GM12873 (cell line): Measurements from ENCODE around the gene AHNAK.

Source experiments
- CTCF ChIP-seq: IDR thresholded peaks from 2 replicates; pipeline ENCODE4 v1.5.1; 2012; ENCODE audit warnings: low read depth, mild to moderate bottlenecking, moderate library complexity, low read length, control low read depth; ENCODE audit not compliant: insufficient read depth; ENCODE audit errors: missing control alignments

AHNAK gene

GRCh38 chr11:62500650-62501030, 46.0 kb downstream of the AHNAK start:
- no peak for TF ChIP-seq CTCF

- TF ChIP-seq CTCF = no peak
These were observed 46.5 kb downstream of the AHNAK start for GRCh38 chr11:62499944-62500649.

- no peak for TF ChIP-seq CTCF
These were observed 47.9 kb downstream of the AHNAK start for GRCh38 chr11:62498492-62499286.

- TF ChIP-seq CTCF = no peak
These were observed 48.6 kb downstream of the AHNAK start for GRCh38 chr11:62498031-62498430.

- TF ChIP-seq CTCF = peak; percentile 59
These were observed 49.3 kb downstream of the AHNAK start for GRCh38 chr11:62497132-62497801.

- no peak for TF ChIP-seq CTCF
These were observed 49.9 kb downstream of the AHNAK start for GRCh38 chr11:62496676-62497075.

- no peak for TF ChIP-seq CTCF
These were observed 52.4 kb downstream of the AHNAK start for GRCh38 chr11:62494246-62494645.
